Colon (tissue), 2 donors: Measurements from ENCODE around the gene XXYLT1.
"Not testable (repeated sequence)": the region's sequence is repeated elsewhere in the genome, so short reads cannot be mapped to it uniquely, and the experiment has no call there.

Experiments
- FAIRE-seq: peaks from 2 replicates; lab custom pipeline; 2012; peaks lifted over from hg19 to GRCh38; lab: Jason Lieb, UNC
- donor health status: control.
- donor health status: control.

Gene XXYLT1

GRCh38 chr3:195207731-195208130 is 63.2 kb downstream of the XXYLT1 start:
- FAIRE-seq: no peak

DNA sequence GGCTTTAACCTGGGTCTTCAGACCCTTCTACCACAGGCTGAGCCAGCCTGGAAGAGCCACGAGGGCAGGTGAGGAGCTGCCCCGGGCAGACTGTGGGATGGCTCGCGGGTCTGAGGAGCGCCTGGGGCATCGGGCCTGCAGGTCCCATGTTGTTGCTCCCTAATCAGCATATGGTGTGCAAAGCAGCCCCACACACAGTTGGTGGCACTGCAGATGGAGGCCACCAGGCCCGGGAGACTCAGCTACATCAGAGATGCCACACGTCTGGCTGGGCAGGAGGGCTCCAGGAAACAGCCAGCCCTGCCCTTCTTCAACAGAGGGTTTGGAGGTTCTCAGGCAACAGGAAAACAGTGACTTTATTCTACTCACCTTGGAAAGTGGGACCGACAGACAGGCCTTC is 63.9 kb downstream of the XXYLT1 start:
- no peak for FAIRE-seq

DNA sequence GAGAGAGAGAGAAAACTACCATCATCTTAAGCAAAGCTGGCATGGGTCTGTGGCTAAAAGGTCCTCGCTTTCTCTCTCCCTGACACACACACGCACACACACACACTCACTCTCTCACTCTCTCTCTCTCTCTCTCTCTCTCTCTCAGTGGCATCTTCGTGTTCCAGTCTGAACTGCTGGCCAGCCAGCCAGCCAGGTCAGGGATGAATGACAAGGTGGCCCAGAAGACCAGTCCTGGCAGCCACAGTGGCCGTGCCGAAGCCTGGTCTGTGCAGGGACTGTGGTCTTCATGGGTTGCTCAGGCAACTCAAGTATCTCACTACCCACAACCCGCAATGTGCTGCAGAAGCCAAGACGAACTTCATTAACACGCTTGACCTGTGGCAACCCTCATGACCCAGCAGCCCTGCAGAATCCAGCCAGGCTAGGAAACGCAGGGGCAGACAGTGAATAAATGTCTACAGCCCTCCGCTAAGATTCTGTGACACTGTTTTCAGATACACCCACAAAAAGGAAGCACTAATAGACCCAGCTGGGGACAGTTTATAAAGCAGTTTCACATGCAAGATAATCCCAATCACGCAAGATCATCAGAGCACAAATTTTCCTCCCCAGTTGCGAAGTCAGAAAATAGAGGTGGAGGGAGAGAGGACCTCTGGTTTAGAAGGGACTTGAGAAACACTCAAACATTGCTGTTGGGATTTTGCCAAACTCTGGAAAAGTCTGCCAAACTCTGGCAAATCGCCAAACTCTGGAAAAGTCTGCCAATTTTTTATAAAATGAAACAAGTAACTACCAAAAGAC is 66.4 kb downstream of the XXYLT1 start:
- FAIRE-seq: no peak

DNA sequence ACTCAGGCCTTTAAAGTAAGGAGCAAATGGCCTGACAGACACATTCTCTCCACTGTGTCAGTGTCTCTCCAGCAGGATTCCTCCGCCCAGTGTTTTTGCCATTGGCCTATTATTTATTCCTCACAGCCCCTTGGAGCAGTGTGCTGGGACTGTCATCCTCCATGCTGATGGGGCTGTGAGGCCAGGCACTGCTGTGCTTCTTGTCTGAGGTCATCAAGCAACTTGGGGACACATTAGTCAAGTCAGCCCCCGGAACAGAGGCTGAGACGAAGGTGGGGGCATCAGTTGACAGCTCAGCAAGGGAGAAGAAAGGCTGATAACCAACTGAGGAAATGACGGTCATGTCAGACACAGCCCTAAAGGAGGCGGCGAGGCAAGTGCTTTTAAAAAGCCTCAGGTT is 67.4 kb downstream of the XXYLT1 start:
- FAIRE-seq: no peak

DNA sequence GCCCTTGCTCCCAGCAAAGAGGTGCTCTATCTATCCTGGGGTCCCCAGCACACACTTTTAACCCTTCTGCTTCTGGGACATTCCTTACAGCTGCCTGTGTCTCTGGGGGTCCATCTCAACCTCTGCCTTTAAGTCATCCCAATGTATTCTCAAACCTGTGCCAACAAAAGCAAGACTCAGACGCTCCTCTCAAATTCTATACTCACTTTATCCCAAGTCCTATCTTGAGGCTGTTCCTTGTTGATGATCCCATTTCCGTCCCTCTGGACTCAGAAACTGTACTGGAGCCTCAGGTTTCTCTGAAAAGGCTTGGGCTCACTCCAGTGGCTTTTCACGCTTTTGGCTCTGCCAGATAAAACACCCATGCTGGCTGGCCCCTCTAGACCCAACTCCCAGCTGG is 69.7 kb downstream of the XXYLT1 start:
- no peak for FAIRE-seq

- FAIRE-seq: no peak
Observed at GRCh38 chr3:195200010-195200822, 70.7 kb downstream of the XXYLT1 start.

- no peak for FAIRE-seq
Observed at GRCh38 chr3:195198426-195199346, 72.3 kb downstream of the XXYLT1 start.

GRCh38 chr3:195197765-195198425 is 73.1 kb downstream of the XXYLT1 start:
- no peak for FAIRE-seq

DNA sequence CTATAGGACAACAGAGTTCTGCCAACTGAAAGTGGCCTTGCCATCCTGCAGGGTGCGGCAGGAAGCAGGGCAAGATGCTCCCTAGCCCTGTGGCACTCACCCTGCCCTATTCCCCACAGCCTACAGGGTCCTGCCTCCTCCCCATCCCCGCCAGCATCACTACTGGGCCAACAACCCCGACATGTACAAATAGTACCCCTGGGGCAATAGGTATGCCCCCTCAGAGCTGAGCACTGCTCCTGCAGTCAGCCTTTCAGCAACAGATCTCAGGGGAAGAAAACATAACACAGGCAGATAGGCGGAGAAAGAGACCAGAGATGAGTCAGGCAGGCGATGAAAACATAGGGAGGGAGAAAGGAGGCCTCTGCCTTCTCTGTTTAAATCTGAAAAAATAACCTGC is 74.7 kb downstream of the XXYLT1 start:
- no peak for FAIRE-seq

DNA sequence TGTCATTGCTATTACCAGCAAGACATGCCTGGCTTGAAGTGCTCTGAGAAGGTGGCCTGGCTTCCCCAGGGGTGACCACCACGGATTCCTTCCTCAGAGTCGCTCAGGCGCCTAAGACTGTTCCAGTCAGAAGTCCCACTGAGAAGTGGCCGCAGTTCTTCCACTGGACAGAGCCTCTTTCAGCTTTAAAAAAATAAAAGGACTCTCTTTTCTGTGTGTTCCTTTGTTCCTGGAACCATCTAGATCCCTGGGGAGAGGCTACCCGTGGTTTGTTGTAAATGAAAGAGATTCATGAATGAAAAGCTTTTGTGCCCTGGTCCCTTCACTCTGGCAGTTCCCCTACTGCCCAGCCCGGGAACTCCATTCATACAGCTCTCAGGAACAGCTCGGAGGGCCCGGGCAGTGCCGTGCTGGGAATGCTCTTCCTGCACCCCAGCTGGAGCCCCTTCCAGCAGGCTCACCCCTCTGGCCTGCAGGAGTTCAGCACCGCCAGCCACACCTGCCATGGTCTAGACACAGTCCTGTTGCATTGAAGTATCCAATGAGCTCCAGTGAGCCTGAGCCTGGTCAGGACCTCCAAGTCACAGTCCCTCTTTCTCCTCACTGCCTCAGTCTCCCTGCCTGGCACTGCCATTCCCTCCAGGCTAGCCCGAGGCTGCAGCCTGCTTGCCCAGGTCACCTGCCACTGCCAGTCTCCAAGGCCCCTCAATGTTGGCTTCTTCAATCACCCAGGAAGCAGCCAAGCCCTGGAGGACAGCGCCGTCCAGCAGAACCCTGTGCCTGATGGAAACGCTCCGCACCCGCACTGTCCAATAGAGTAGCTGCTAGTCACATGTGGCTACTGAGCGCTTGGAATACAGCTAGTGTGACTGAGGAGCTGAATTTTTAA is 75.4 kb downstream of the XXYLT1 start:
- FAIRE-seq: no peak

GRCh38 chr3:195194559-195195206 is 76.3 kb downstream of the XXYLT1 start:
- no peak for FAIRE-seq

DNA sequence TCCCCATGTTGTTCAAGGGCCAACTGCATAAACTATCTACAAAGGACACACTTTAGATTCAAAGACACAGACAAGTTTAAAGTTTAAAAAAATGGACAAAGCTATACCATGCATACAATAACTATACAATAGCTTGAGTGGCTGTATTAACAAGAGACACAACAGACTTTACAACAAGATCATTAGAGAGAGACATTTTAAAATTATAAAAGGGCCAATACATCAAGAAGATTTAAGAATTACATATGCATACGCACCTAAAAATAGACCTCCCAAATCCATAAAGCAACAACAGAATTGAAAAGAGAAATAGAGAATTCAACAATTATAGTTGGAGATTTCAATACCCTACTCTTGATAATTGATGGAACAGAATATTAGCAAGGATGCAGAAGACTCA is 79.4 kb downstream of the XXYLT1 start:
- FAIRE-seq: no peak

DNA sequence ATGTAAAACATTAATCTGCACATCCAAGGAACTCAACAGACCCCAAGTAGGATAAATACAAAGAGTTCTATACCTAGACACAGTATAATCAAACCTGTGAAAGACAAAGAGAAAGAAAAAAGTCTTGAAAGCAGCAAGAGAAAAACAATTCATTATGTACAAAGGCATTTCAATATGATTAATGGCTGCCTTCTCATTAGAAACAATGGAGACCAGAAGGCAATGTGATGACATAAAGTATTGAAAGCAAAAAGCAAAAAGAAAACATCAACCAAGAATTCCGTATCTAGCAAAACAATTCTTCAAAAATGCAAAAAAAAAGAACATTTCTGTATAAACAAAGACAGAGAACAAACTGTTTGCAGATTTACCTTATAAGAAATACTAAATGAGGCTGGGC is 81.1 kb downstream of the XXYLT1 start:
- no peak for FAIRE-seq

DNA sequence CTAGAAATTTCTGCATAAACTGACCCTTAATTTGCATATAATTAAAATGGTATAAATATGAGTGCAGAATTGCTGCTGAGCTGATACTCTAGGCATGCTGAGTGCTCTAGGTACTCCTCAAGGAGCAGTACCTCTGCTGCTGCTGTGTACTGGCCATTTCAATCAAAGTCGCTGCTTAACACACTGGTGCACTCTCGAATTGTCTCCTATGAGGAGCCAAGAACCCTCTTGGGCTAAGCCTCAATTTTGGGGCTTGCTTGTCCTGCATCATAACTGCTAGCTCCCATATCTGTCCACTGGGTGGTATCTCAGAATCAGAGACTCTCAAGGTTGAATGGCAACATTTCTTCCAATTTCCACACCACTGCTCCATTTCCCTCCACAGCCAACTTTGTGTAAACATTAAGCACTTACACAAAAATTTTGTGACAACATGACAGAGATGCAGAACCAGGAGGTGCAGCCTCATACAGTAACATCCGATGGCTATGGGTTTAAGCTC is 82.5 kb downstream of the XXYLT1 start:
- no peak for FAIRE-seq

GRCh38 chr3:195187609-195188425 is 83.1 kb downstream of the XXYLT1 start:
- no peak for FAIRE-seq

GRCh38 chr3:195186710-195187047 is 84.3 kb downstream of the XXYLT1 start:
- FAIRE-seq: not testable (repeated sequence)

DNA sequence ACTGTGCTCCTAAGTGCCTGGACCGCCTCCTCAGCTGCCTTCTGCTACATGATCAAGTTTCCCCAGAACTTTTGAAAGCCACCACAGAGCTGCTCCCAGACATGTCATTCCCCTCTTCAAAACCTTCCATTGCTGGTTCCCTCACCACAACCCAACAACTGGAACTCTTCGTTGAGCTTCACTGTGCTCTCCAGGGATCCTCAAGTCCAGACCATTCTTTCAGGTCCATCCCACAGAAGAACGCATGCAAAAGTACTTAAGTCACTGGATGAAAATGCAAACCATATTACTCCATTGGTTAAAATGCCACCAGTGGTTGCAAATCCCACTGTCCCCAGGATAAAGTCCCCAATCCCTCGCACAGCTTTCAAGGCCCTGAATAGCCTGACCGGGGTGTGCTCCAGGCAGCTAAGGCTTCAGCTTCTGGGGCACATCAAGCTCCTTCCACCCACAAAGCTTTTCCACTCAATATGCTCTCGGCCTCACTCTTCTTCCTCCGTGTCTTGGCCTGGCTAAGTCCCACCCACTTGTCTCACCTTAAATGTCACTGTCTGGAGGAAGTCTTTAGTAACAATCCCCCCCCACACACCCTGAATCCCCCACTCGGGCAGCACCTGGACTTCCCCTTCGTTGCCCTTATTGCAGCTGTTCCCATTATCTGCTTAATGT is 84.8 kb downstream of the XXYLT1 start:
- no peak for FAIRE-seq

GRCh38 chr3:195185583-195185982 is 85.4 kb downstream of the XXYLT1 start:
- FAIRE-seq: no peak
